ENCODE results near the gene FOXK2. TPM values are rescaled to one million over a fixed set of nuclear protein-coding genes. Genes with fewer than 3 reads are reported as not detected.

Gene FOXK2
- total RNA-seq, 2 experiments from 2014 or later: 76.2 to 144 TPM

- no peaks in the 10 kb centered on the region for H3K4me1 ChIP-seq (ENCODE audit: insufficient read depth, low read length, poor library complexity, severe bottlenecking)
- POLR2A ChIA-PET: no interaction called here
- no peak overlapping the region for H3K27ac ChIP-seq (ENCODE audit: low read depth, low read length, poor library complexity, severe bottlenecking)
- no peaks in the 10 kb centered on the region for H3K9me3 ChIP-seq (ENCODE audit: low read length)
- DNase-seq (ENCODE audit: low spot score): no peak
- no peak overlapping the region for H3K4me3 ChIP-seq (ENCODE audit: low read depth, low read length, poor library complexity, severe bottlenecking)
- no peak overlapping the region for H2AFZ ChIP-seq (ENCODE audit: low read length)
- CTCF ChIA-PET (ENCODE audit: unreplicated experiment): no interaction called here
- no peaks in the 10 kb centered on the region for H4K20me1 ChIP-seq (ENCODE audit: insufficient read depth, low read length)
- no peak overlapping the region for H3K4me2 ChIP-seq (ENCODE audit: low read length)
- TF ChIP-seq CTCF (conservative IDR thresholded peaks at IDR 0.05; ENCODE audit: low read length) (peak; percentile 63), EZH2phosphoT487 (IDR thresholded peaks at IDR 0.05; ENCODE audit: borderline replicate concordance, low read depth, low read length) (no peak)
- peaks cover 90% of the 10 kb centered on the region for H3K36me3 ChIP-seq (ENCODE audit: insufficient read depth, low read length)
- intact Hi-C loops (cut with micrococcal nuclease; ENCODE audit: unreplicated experiment): no loop called here
- H3K79me2 ChIP-seq (ENCODE audit: insufficient read depth, low read depth, low read length): no peaks in the 10 kb centered on the region
- TSS peak; percentile 66 for BruUV-seq (replicated peaks)
- no peaks in the 10 kb centered on the region for H3K9me2 ChIP-seq (ENCODE audit: insufficient read depth, low read length)
Observed at GRCh38 chr17:82615084-82616020, 95.8 kb downstream of the FOXK2 start.

- Histone ChIP-seq H3K9me3 (ENCODE audit: low read length) (no peaks in the 10 kb centered on the region), H3K4me3 (ENCODE audit: low read depth, low read length, poor library complexity, severe bottlenecking) (no peak overlapping the region), H3K79me2 (ENCODE audit: insufficient read depth, low read depth, low read length) (no peaks in the 10 kb centered on the region), H3K36me3 (ENCODE audit: insufficient read depth, low read length) (peaks cover 90% of the 10 kb centered on the region), H3K9me2 (ENCODE audit: insufficient read depth, low read length) (no peaks in the 10 kb centered on the region), H2AFZ (ENCODE audit: low read length) (no peak overlapping the region), H4K20me1 (ENCODE audit: insufficient read depth, low read length) (no peaks in the 10 kb centered on the region), H3K4me2 (ENCODE audit: low read length) (no peak overlapping the region), H3K27ac (ENCODE audit: low read depth, low read length, poor library complexity, severe bottlenecking) (no peak overlapping the region), H3K4me1 (ENCODE audit: insufficient read depth, low read length, poor library complexity, severe bottlenecking) (no peaks in the 10 kb centered on the region)
- no TSS peak for BruUV-seq (replicated peaks)
- ChIA-PET CTCF (ENCODE audit: unreplicated experiment) (no interaction called here), POLR2A (no interaction called here)
- no peak for DNase-seq (ENCODE audit: low spot score)
- intact Hi-C loops (cut with micrococcal nuclease; ENCODE audit: unreplicated experiment): no loop called here
- no peak for TF ChIP-seq CTCF (conservative IDR thresholded peaks at IDR 0.05; ENCODE audit: low read length)
- no peak for TF ChIP-seq EZH2phosphoT487 (IDR thresholded peaks at IDR 0.05; ENCODE audit: borderline replicate concordance, low read depth, low read length)
Observed at GRCh38 chr17:82616021-82616711, 96.6 kb downstream of the FOXK2 start.
